AG10803 (cell line): ENCODE results near the gene NT5DC2.

Source experiments
- DNase-seq: peaks from one replicate; pipeline ENCODE4 v3.0.0; 2010; ENCODE audit warnings: low read depth
- H3K4me3 ChIP-seq: 2 replicates; pipeline ENCODE4 v1.5.1; 2011; ENCODE audit warnings: mild to moderate bottlenecking, low read length, control low read depth
- CTCF ChIP-seq: conservative IDR thresholded peaks from 2 replicates; pipeline ENCODE4 v1.5.1; 2011; ENCODE audit warnings: mild to moderate bottlenecking, low read length, control low read depth, inconsistent platforms

Gene NT5DC2

GRCh38 chr3:52483577-52484381 lies 49.9 kb downstream of the NT5DC2 start:
- no peak overlapping the region for H3K4me3 ChIP-seq
- DNase-seq: peak; percentile 96
- no peak for TF ChIP-seq CTCF

GRCh38 chr3:52483081-52483480 lies 50.6 kb downstream of the NT5DC2 start:
- TF ChIP-seq CTCF: no peak
- no peak for DNase-seq
- H3K4me3 ChIP-seq: no peak overlapping the region

GRCh38 chr3:52481819-52482521 lies 51.7 kb downstream of the NT5DC2 start:
- DNase-seq: no peak
- TF ChIP-seq CTCF: peak; percentile 43
- no peak overlapping the region for H3K4me3 ChIP-seq

GRCh38 chr3:52480768-52481715 lies 52.6 kb downstream of the NT5DC2 start:
- no peak for DNase-seq
- TF ChIP-seq CTCF: no peak
- H3K4me3 ChIP-seq: no peak overlapping the region

- TF ChIP-seq CTCF: no peak
- no peak for DNase-seq
Observed at GRCh38 chr3:52479877-52480575, 53.6 kb downstream of the NT5DC2 start.

GRCh38 chr3:52479037-52479876 lies 54.4 kb downstream of the NT5DC2 start:
- no peak for DNase-seq
- TF ChIP-seq CTCF: no peak
- H3K4me3 ChIP-seq: no peak overlapping the region

More at GRCh38 chr3:52479877-52480575, 53.6 kb downstream of the NT5DC2 start:
- no peak overlapping the region for H3K4me3 ChIP-seq
